ENCODE results near the gene TLE1. TPM values are rescaled to one million over a fixed set of nuclear protein-coding genes. Genes with fewer than 3 reads are reported as not detected.

TLE1 gene
- total and polyA plus RNA-seq, 10 of the 15 experiments (the other 5 are each of a cell fraction or from before 2014, with no cell fraction given) = 0.04 to 0.23 (median 0.10) TPM; not detected in 6

GRCh38 chr9:81666123-81666522 is 23.2 kb downstream of the TLE1 start (continued):
- no peak for TF ChIP-seq ATF7 (IDR thresholded peaks at IDR 0.05; ENCODE audit: low read depth)

- CTCF ChIA-PET = interaction anchor here (0.6 to 1.1 kb wide), 2 partner anchors 10 to 12 kb away, joined by 3 to 4 read pairs; no protein-coding TSS in a partner anchor
- no peaks in the 10 kb centered on the region for H3K4me1 ChIP-seq (ENCODE audit: control insufficient read depth, insufficient read depth, low read length)
- H3K4me3 ChIP-seq = no peak overlapping the region
- POLR2A ChIA-PET = interaction anchor here (0.6 kb wide), 1 partner anchor 719 kb away, joined by 3 read pairs; no protein-coding TSS in a partner anchor
- no peaks in the 10 kb centered on the region for H3K79me2 ChIP-seq (ENCODE audit: control insufficient read depth, insufficient read depth, low read length)
- H3K9ac ChIP-seq (ENCODE audit: control insufficient read depth, insufficient read depth, low read length) = no peak overlapping the region
- no peak overlapping the region for H3K27ac ChIP-seq (ENCODE audit: control insufficient read depth, insufficient read depth)
- DNase-seq (ENCODE audit: low read depth, low spot score) (no peak), FAIRE-seq (no peak), ATAC-seq (no peak)
- RAD21 ChIA-PET (ENCODE audit: unreplicated experiment) = no interaction called here
- no peaks in the 10 kb centered on the region for H3K27me3 ChIP-seq (replicated peaks in 1 of 2; ENCODE audit: control insufficient read depth in 2 of 2, insufficient read depth in 2 of 2, low read length in 1 of 2)
- no peaks in the 10 kb centered on the region for H3K9me3 ChIP-seq (replicated peaks; ENCODE audit: control insufficient read depth, insufficient read depth, low read length)
- H4K20me1 ChIP-seq (ENCODE audit: control insufficient read depth, insufficient read depth) = no peaks in the 10 kb centered on the region
- 39% methylated on average over 6 of the region's 6 CpGs for WGBS (ENCODE audit: insufficient coverage, insufficient replicate concordance, low lambda C conversion rate, missing lambda C conversion rate)
- SMC1A ChIA-PET (ENCODE audit: uncharacterized antibody, unreplicated experiment) = no interaction called here
- no TSS peak for BruUV-seq (replicated peaks)
- intact Hi-C loops (cut with micrococcal nuclease; ENCODE audit: unreplicated experiment) (no loop called here), in situ Hi-C loops (cut with MboI) (no loop called here)
- no peak overlapping the region for H3K4me2 ChIP-seq (ENCODE audit: control insufficient read depth, insufficient read depth)
- no peak overlapping the region for H2AFZ ChIP-seq (ENCODE audit: control insufficient read depth, low read depth, low read length)
- TF ChIP-seq E2F8 (IDR thresholded peaks at IDR 0.05; ENCODE audit: low read depth, partially characterized antibody) = no peak
- no peaks in the 10 kb centered on the region for H3K36me3 ChIP-seq (ENCODE audit: control insufficient read depth in 2 of 2, insufficient read depth in 2 of 2, low read length in 1 of 2)
Measured at GRCh38 chr9:81665322-81665871, 23.9 kb downstream of the TLE1 start.

All from GM12878 (cell line).